GM10266 (cell line): ENCODE data around the gene MRRF.

Source experiments
- DNase-seq: peaks from one replicate; pipeline ENCODE4 v3.0.0; 2012; ENCODE audit errors: extremely low spot score
- CTCF ChIP-seq: IDR thresholded peaks from 2 replicates; pipeline ENCODE4 v1.5.1; 2012; ENCODE audit warnings: mild to moderate bottlenecking, low read depth; ENCODE audit not compliant: control insufficient read depth, insufficient read depth; ENCODE audit errors: missing control alignments

MRRF gene

GRCh38 chr9:122218935-122219855 is 45.5 kb upstream of the MRRF start:
- no peak for TF ChIP-seq CTCF
- DNase-seq, result no peak

GRCh38 chr9:122219856-122220672 is 44.6 kb upstream of the MRRF start:
- no peak for TF ChIP-seq CTCF
- DNase-seq, result peak; percentile 23

GRCh38 chr9:122220673-122221182 is 44.0 kb upstream of the MRRF start:
- no peak for TF ChIP-seq CTCF
- peak; percentile 12 for DNase-seq

GRCh38 chr9:122221183-122221811 is 43.4 kb upstream of the MRRF start:
- no peak for TF ChIP-seq CTCF
- peak; percentile 17 for DNase-seq

GRCh38 chr9:122222791-122223190 is 41.9 kb upstream of the MRRF start:
- DNase-seq, result peak; percentile 17
- TF ChIP-seq CTCF, result no peak

- DNase-seq, result peak; percentile 10
- TF ChIP-seq CTCF, result no peak
Observed at GRCh38 chr9:122223435-122223834, 41.2 kb upstream of the MRRF start.
